ENCODE data around the gene F2.

The F2 gene

GRCh38 chr11:46736615-46737014, 17.6 kb downstream of the F2 start:
- Histone ChIP-seq H3K36me3 (peaks cover 33% of the 10 kb centered on the region), H3K27ac (no peak overlapping the region), H3K4me1 (no peaks in the 10 kb centered on the region), H3K9me3 (no peaks in the 10 kb centered on the region), H3K4me2 (no peak overlapping the region), H4K20me1 (no peaks in the 10 kb centered on the region), H3K27me3 (no peaks in the 10 kb centered on the region), H3K4me3 (no peak overlapping the region), H3K9ac (no peak overlapping the region)
- TF ChIP-seq Cebpa-rat (IDR thresholded peaks at IDR 0.05) = no peak

- Histone ChIP-seq H3K27ac (no peak overlapping the region), H3K36me3 (peaks cover 44% of the 10 kb centered on the region)
- TF ChIP-seq Cebpa-rat (IDR thresholded peaks at IDR 0.05) = no peak
Measured at GRCh38 chr11:46737699-46738098, 18.7 kb downstream of the F2 start.

GRCh38 chr11:46738887-46739286, 19.9 kb downstream of the F2 start:
- Histone ChIP-seq H3K4me1 (no peaks in the 10 kb centered on the region), H3K27me3 (no peaks in the 10 kb centered on the region), H3K36me3 (peaks cover 56% of the 10 kb centered on the region), H3K9ac (no peak overlapping the region), H3K27ac (no peak overlapping the region), H4K20me1 (no peaks in the 10 kb centered on the region), H3K4me3 (no peak overlapping the region), H3K9me3 (no peaks in the 10 kb centered on the region), H3K4me2 (no peak overlapping the region)
- TF ChIP-seq Cebpa-rat (IDR thresholded peaks at IDR 0.05) = no peak

More at GRCh38 chr11:46737699-46738098, 18.7 kb downstream of the F2 start:
- no peak overlapping the region for H3K9ac ChIP-seq
- H3K27me3 ChIP-seq = no peaks in the 10 kb centered on the region
- no peak overlapping the region for H3K4me3 ChIP-seq
- H3K4me1 ChIP-seq = no peaks in the 10 kb centered on the region
- H4K20me1 ChIP-seq = no peaks in the 10 kb centered on the region
- H3K4me2 ChIP-seq = no peak overlapping the region
- no peaks in the 10 kb centered on the region for H3K9me3 ChIP-seq

DNA sequence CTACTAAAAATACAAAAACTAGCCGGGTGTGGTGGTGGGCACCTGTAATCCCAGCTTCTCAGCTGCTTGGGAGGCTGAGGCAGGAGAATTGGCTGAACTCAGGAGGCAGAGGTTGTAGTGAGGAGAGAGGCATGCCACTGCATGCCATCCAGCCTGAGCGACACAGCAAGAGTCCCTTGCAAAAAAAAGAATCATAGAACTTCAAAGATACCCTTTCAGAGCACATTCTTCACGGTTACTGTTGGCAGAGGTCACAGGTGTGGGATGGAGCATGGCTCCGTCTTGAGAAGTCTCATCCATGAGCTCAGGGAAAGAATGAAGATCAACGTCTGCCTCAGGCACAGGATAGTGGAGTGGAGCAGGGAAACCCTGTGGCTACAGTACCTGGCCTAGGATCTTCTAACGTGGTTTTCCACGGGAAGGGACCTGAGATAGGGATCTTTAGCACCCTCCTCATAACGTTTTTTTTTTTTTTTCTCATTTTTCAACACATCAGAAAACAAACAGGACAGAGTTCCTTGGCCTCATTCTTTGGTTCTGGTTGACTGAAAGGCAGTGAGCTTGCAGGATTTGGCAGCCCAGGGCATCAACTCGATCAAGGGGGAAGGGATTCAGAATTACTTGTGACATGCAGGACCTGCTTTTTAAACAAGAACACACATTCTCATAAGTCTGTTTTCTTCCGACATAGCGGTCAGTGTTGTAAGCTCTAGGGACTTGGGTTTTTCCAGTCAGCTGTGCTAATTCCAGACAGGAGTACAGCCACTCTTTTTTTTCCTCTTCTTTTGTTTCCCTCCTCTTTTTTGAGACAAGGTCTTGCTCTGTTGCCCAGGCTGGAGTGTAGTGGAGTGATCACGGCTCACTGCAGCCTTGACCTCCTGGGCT, 22.8 kb downstream of the F2 start:
- Histone ChIP-seq H3K36me3 (peaks cover 86% of the 10 kb centered on the region), H3K9ac (no peak overlapping the region), H3K9me3 (no peaks in the 10 kb centered on the region), H4K20me1 (no peaks in the 10 kb centered on the region), H3K4me2 (no peak overlapping the region), H3K27me3 (no peaks in the 10 kb centered on the region), H3K4me1 (no peaks in the 10 kb centered on the region), H3K4me3 (no peak overlapping the region), H3K27ac (no peak overlapping the region)
- TF ChIP-seq Cebpa-rat (IDR thresholded peaks at IDR 0.05) = no peak

DNA sequence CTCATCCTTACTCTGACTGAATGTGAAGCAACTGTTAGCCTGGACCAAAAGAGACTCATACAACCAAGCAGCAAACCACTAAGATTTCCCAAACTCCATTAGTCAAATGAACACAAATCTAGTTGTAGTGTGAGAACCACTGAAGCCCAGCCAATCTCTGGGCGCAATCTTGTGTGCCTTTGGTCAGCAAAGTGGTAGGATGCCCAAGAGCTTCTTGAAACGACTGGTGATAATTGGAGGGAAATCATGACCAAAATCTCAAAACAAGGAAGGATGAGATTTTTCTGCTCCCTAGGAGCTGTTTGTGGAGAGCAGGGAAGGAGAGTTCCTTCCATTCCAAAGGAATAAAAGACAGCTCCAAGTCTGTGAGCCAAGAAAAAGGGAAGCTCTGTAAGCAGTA, 24.0 kb downstream of the F2 start:
- Histone ChIP-seq H3K27ac (no peak overlapping the region), H3K9ac (no peak overlapping the region), H3K9me3 (no peaks in the 10 kb centered on the region), H3K27me3 (no peaks in the 10 kb centered on the region), H4K20me1 (no peaks in the 10 kb centered on the region), H3K36me3 (peaks cover 98% of the 10 kb centered on the region), H3K4me3 (no peak overlapping the region), H3K4me2 (no peak overlapping the region), H3K4me1 (no peaks in the 10 kb centered on the region)
- no peak for TF ChIP-seq Cebpa-rat (IDR thresholded peaks at IDR 0.05)

GRCh38 chr11:46743693-46744339, 24.8 kb downstream of the F2 start:
- no peak overlapping the region for H3K4me3 ChIP-seq
- H3K9me3 ChIP-seq = no peaks in the 10 kb centered on the region
- no peak for TF ChIP-seq Cebpa-rat (IDR thresholded peaks at IDR 0.05)
- no peak overlapping the region for H3K27ac ChIP-seq
- no peaks in the 10 kb centered on the region for H3K27me3 ChIP-seq
- H3K4me2 ChIP-seq = no peak overlapping the region
- H3K9ac ChIP-seq = no peak overlapping the region
- H3K36me3 ChIP-seq = peaks cover 100% of the 10 kb centered on the region
- no peaks in the 10 kb centered on the region for H3K4me1 ChIP-seq
- no peaks in the 10 kb centered on the region for H4K20me1 ChIP-seq

DNA sequence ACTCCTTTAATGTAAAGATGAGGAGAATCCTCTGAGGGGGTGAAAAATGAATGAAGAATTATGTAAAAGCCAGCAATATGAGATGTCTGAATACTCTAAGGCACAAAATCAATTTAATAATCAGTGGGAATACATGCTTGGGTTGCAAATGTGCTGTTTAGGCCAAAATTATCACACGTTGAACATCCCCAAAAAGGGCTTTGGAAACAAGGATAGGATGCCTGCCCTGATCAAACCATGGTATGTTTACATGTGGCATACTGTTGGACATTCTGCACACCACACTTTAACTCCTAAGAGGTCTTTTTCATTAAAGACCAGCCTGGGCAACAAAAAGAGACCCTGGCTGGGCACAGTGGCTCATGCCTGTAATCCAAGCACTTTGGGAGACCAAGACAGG, 26.3 kb downstream of the F2 start:
- no peaks in the 10 kb centered on the region for H3K4me1 ChIP-seq
- H3K36me3 ChIP-seq = peaks cover 100% of the 10 kb centered on the region
- H3K4me3 ChIP-seq = no peak overlapping the region
- H3K4me2 ChIP-seq = no peak overlapping the region
- H4K20me1 ChIP-seq = no peaks in the 10 kb centered on the region
- no peak for TF ChIP-seq Cebpa-rat (IDR thresholded peaks at IDR 0.05)
- no peaks in the 10 kb centered on the region for H3K9me3 ChIP-seq
- no peak overlapping the region for H3K9ac ChIP-seq
- no peak overlapping the region for H3K27ac ChIP-seq
- no peaks in the 10 kb centered on the region for H3K27me3 ChIP-seq

DNA sequence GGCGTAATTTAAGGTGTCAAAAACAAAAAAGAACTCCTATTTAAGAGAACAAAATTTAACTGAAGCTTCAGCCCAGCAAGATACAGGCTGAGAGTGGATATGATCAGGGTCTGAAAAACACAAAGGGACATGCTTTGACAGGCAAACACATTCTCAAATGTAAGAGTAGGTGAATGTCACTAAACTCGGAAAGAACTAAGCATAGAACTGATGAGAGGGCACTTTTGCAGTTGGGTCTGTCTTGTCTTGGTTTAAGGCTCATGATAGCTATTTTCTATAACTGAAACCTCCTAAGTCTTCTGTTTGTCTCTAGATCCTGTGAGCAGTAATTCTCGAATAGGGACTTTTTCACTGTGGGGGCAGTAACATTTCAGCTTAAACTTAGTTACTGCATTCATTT, 27.0 kb downstream of the F2 start:
- TF ChIP-seq Cebpa-rat (IDR thresholded peaks at IDR 0.05) = no peak
- Histone ChIP-seq H4K20me1 (no peaks in the 10 kb centered on the region), H3K9me3 (no peaks in the 10 kb centered on the region), H3K9ac (no peak overlapping the region), H3K4me1 (no peaks in the 10 kb centered on the region), H3K36me3 (peaks cover 100% of the 10 kb centered on the region), H3K27ac (no peak overlapping the region), H3K4me3 (no peak overlapping the region), H3K27me3 (no peaks in the 10 kb centered on the region), H3K4me2 (no peak overlapping the region)

- Histone ChIP-seq H3K9ac (no peak overlapping the region), H3K9me3 (no peaks in the 10 kb centered on the region), H3K4me3 (no peak overlapping the region), H3K27me3 (no peaks in the 10 kb centered on the region), H3K4me1 (no peaks in the 10 kb centered on the region), H3K36me3 (peaks cover 98% of the 10 kb centered on the region), H3K4me2 (no peak overlapping the region), H4K20me1 (no peaks in the 10 kb centered on the region), H3K27ac (no peak overlapping the region)
- TF ChIP-seq Cebpa-rat (IDR thresholded peaks at IDR 0.05) = no peak
Measured at GRCh38 chr11:46747150-46747549, 28.1 kb downstream of the F2 start.

DNA sequence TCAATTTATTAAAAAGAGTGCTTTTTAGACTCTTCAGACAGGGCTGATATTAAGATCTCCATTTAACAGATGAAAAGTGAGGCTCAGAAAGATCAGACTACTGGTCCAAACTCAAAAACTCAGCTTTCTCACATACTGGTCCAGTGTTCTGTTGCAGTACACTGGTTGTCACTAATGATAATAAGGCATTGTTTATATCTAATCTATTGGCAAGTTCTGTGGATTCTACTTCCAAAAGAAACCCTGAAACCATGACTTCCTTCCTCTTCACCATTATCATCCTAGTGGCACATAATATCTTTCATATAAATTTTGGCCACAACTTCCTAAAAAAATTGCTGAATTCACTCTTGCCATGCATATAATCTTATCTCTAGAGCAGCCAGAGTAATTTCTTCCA, 36.9 kb downstream of the F2 start:
- no peak overlapping the region for H3K4me2 ChIP-seq
- H3K4me3 ChIP-seq = no peak overlapping the region
- no peak for TF ChIP-seq Cebpa-rat (IDR thresholded peaks at IDR 0.05)
- no peak overlapping the region for H3K27ac ChIP-seq
- H4K20me1 ChIP-seq = no peaks in the 10 kb centered on the region
- H3K36me3 ChIP-seq = peaks cover 98% of the 10 kb centered on the region
- no peaks in the 10 kb centered on the region for H3K27me3 ChIP-seq
- H3K9ac ChIP-seq = no peak overlapping the region
- H3K9me3 ChIP-seq = no peaks in the 10 kb centered on the region
- H3K4me1 ChIP-seq = no peaks in the 10 kb centered on the region
